ENCODE results near the gene TMEM114. TPM values are rescaled to one million over a fixed set of nuclear protein-coding genes. Genes with fewer than 3 reads are reported as not detected.

TMEM114 gene
- total RNA-seq, 1 experiment from 2014 or later, result not detected

- no peak for DNase-seq
- CTCF ChIA-PET, result no interaction called here
- intact Hi-C loops (cut with micrococcal nuclease; ENCODE audit: unreplicated experiment), result no loop called here
- Mint-ChIP-seq H3K4me1 (ENCODE audit: low read depth, unreplicated experiment) (no peaks in the 10 kb centered on the region), H3K9me3 (ENCODE audit: low read depth, unreplicated experiment) (no peaks in the 10 kb centered on the region), H3K27me3 (ENCODE audit: unreplicated experiment) (peaks cover 100% of the 10 kb centered on the region), H3K27ac (ENCODE audit: unreplicated experiment) (no peak overlapping the region), H3K36me3 (ENCODE audit: insufficient read depth, unreplicated experiment) (no peaks in the 10 kb centered on the region), H3K4me3 (ENCODE audit: low read depth, unreplicated experiment) (no peak overlapping the region)
- BruUV-seq (replicated peaks), result no TSS peak
- no peak for TF ChIP-seq CTCF (IDR thresholded peaks at IDR 0.05; ENCODE audit: unreplicated experiment)
Measured at GRCh38 chr16:8549843-8550412, 40.4 kb downstream of the TMEM114 start.

GRCh38 chr16:8548166-8548565, 42.1 kb downstream of the TMEM114 start:
- H3K4me3 Mint-ChIP-seq (ENCODE audit: low read depth, unreplicated experiment), result no peak overlapping the region
- H3K4me1 Mint-ChIP-seq (ENCODE audit: low read depth, unreplicated experiment), result peaks cover 8% of the 10 kb centered on the region
- intact Hi-C loops (cut with micrococcal nuclease; ENCODE audit: unreplicated experiment), result no loop called here
- no TSS peak for BruUV-seq (replicated peaks)
- CTCF ChIA-PET, result no interaction called here
- TF ChIP-seq CTCF (IDR thresholded peaks at IDR 0.05; ENCODE audit: unreplicated experiment), result no peak
- no peak for DNase-seq
- H3K27me3 Mint-ChIP-seq (ENCODE audit: unreplicated experiment), result peaks cover 89% of the 10 kb centered on the region
- no peaks in the 10 kb centered on the region for H3K9me3 Mint-ChIP-seq (ENCODE audit: low read depth, unreplicated experiment)
- H3K36me3 Mint-ChIP-seq (ENCODE audit: insufficient read depth, unreplicated experiment), result no peaks in the 10 kb centered on the region
- H3K27ac Mint-ChIP-seq (ENCODE audit: unreplicated experiment), result no peak overlapping the region

GRCh38 chr16:8547762-8548161, 42.5 kb downstream of the TMEM114 start:
- Mint-ChIP-seq H3K4me3 (ENCODE audit: low read depth, unreplicated experiment) (no peak overlapping the region), H3K4me1 (ENCODE audit: low read depth, unreplicated experiment) (peaks cover 13% of the 10 kb centered on the region), H3K27me3 (ENCODE audit: unreplicated experiment) (peaks cover 85% of the 10 kb centered on the region), H3K9me3 (ENCODE audit: low read depth, unreplicated experiment) (no peaks in the 10 kb centered on the region), H3K36me3 (ENCODE audit: insufficient read depth, unreplicated experiment) (no peaks in the 10 kb centered on the region), H3K27ac (ENCODE audit: unreplicated experiment) (no peak overlapping the region)
- CTCF ChIA-PET, result no interaction called here
- TF ChIP-seq CTCF (IDR thresholded peaks at IDR 0.05; ENCODE audit: unreplicated experiment), result no peak
- BruUV-seq (replicated peaks), result no TSS peak
- intact Hi-C loops (cut with micrococcal nuclease; ENCODE audit: unreplicated experiment), result no loop called here
- DNase-seq, result no peak

- peaks cover 51% of the 10 kb centered on the region for H3K27me3 Mint-ChIP-seq (ENCODE audit: unreplicated experiment)
- intact Hi-C loops (cut with micrococcal nuclease; ENCODE audit: unreplicated experiment), result no loop called here
- no peak for TF ChIP-seq CTCF (IDR thresholded peaks at IDR 0.05; ENCODE audit: unreplicated experiment)
- no TSS peak for BruUV-seq (replicated peaks)
- H3K9me3 Mint-ChIP-seq (ENCODE audit: low read depth, unreplicated experiment), result no peaks in the 10 kb centered on the region
- no peak overlapping the region for H3K27ac Mint-ChIP-seq (ENCODE audit: unreplicated experiment)
- H3K4me3 Mint-ChIP-seq (ENCODE audit: low read depth, unreplicated experiment), result no peak overlapping the region
- H3K36me3 Mint-ChIP-seq (ENCODE audit: insufficient read depth, unreplicated experiment), result no peaks in the 10 kb centered on the region
- CTCF ChIA-PET, result no interaction called here
- no peak for DNase-seq
- H3K4me1 Mint-ChIP-seq (ENCODE audit: low read depth, unreplicated experiment), result peaks cover 23% of the 10 kb centered on the region
Measured at GRCh38 chr16:8544406-8544805, 45.9 kb downstream of the TMEM114 start.
